ENCODE results near the gene SDC3. TPM values are rescaled to one million over a fixed set of nuclear protein-coding genes. Genes with fewer than 3 reads are reported as not detected.

The SDC3 gene
- total and polyA plus RNA-seq, 10 of the 15 experiments (the other 5 are each of a cell fraction or from before 2014, with no cell fraction given), result under 0.01 to 0.46 (median 0.07) TPM; not detected in 2

DNA sequence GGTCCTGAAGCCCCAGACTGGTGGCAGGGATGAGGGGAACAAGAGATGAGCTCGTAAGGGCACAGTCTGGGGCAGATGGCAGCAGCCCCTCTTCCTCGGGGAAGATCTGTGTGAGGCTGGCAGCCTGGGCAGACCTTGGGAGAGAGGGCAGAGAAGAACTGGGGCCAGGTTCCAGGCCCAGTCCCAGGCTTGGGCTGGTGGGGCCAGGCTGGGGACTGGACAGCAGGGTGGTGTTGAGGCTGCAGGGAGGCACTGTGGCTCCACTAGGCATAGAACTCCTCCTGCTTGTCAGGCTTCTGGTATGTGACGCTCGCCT, 35.7 kb downstream of the SDC3 start:
- Histone ChIP-seq H3K79me2 (ENCODE audit: control insufficient read depth, insufficient read depth, low read length) (no peaks in the 10 kb centered on the region), H3K27ac (ENCODE audit: control insufficient read depth, insufficient read depth) (no peak overlapping the region), H3K4me3 (no peak overlapping the region), H4K20me1 (ENCODE audit: control insufficient read depth, insufficient read depth) (no peaks in the 10 kb centered on the region), H3K4me2 (ENCODE audit: control insufficient read depth, insufficient read depth) (no peak overlapping the region), H3K9me3 (replicated peaks; ENCODE audit: control insufficient read depth, insufficient read depth, low read length) (no peaks in the 10 kb centered on the region), H2AFZ (ENCODE audit: control insufficient read depth, low read depth, low read length) (no peak overlapping the region), H3K36me3 (ENCODE audit: control insufficient read depth in 2 of 2, insufficient read depth in 2 of 2, low read length in 1 of 2) (no peaks in the 10 kb centered on the region), H3K4me1 (ENCODE audit: control insufficient read depth, insufficient read depth, low read length) (peaks cover 9% of the 10 kb centered on the region), H3K27me3 (replicated peaks in 1 of 2; ENCODE audit: control insufficient read depth in 2 of 2, insufficient read depth in 2 of 2, low read length in 1 of 2) (peaks cover 0 to 1% of the 10 kb centered on the region in 2 experiments; a peak in 2 of 4 replicates), H3K9ac (ENCODE audit: control insufficient read depth, insufficient read depth, low read length) (no peak overlapping the region)
- ChIA-PET CTCF (interaction anchor here (1.2 kb wide), 2 partner anchors 39 to 72 kb away, joined by 3 to 5 read pairs; no protein-coding TSS in a partner anchor), RAD21 (ENCODE audit: unreplicated experiment) (no interaction called here), POLR2A (no interaction called here), SMC1A (ENCODE audit: uncharacterized antibody, unreplicated experiment) (no interaction called here)
- ATAC-seq (no peak), DNase-seq (ENCODE audit: low read depth, low spot score) (no peak), FAIRE-seq (no peak)
- TF ChIP-seq ZNF217 (IDR thresholded peaks at IDR 0.05) (no peak), POLR2AphosphoS2 (IDR thresholded peaks at IDR 0.05; ENCODE audit: low read depth, low read length) (no peak), PML (IDR thresholded peaks at IDR 0.05; ENCODE audit: low read length) (no peak), SMARCA5 (IDR thresholded peaks at IDR 0.05) (no peak), RCOR1 (conservative IDR thresholded peaks at IDR 0.05; ENCODE audit: low read depth, low read length) (no peak), DPF2 (IDR thresholded peaks at IDR 0.05) (no peak), IKZF2 (IDR thresholded peaks at IDR 0.05) (no peak), TCF12 (IDR thresholded peaks at IDR 0.05; ENCODE audit: low read depth, low read length) (no peak), SREBF1 (IDR thresholded peaks at IDR 0.05; ENCODE audit: low read length) (no peak), MXI1 (IDR thresholded peaks at IDR 0.05; ENCODE audit: low read depth, low read length) (no peak)
- TF ChIP-seq, protein P1, sequence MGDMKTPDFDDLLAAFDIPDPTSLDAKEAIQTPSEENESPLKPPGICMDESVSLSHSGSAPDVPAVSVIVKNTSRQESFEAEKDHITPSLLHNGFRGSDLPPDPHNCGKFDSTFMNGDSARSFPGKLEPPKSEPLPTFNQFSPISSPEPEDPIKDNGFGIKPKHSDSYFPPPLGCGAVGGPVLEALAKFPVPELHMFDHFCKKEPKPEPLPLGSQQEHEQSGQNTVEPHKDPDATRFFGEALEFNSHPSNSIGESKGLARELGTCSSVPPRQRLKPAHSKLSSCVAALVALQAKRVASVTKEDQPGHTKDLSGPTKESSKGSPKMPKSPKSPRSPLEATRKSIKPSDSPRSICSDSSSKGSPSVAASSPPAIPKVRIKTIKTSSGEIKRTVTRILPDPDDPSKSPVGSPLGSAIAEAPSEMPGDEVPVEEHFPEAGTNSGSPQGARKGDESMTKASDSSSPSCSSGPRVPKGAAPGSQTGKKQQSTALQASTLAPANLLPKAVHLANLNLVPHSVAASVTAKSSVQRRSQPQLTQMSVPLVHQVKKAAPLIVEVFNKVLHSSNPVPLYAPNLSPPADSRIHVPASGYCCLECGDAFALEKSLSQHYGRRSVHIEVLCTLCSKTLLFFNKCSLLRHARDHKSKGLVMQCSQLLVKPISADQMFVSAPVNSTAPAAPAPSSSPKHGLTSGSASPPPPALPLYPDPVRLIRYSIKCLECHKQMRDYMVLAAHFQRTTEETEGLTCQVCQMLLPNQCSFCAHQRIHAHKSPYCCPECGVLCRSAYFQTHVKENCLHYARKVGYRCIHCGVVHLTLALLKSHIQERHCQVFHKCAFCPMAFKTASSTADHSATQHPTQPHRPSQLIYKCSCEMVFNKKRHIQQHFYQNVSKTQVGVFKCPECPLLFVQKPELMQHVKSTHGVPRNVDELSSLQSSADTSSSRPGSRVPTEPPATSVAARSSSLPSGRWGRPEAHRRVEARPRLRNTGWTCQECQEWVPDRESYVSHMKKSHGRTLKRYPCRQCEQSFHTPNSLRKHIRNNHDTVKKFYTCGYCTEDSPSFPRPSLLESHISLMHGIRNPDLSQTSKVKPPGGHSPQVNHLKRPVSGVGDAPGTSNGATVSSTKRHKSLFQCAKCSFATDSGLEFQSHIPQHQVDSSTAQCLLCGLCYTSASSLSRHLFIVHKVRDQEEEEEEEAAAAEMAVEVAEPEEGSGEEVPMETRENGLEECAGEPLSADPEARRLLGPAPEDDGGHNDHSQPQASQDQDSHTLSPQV (IDR thresholded peaks at IDR 0.05), result no peak
- TF ChIP-seq, protein P2, sequence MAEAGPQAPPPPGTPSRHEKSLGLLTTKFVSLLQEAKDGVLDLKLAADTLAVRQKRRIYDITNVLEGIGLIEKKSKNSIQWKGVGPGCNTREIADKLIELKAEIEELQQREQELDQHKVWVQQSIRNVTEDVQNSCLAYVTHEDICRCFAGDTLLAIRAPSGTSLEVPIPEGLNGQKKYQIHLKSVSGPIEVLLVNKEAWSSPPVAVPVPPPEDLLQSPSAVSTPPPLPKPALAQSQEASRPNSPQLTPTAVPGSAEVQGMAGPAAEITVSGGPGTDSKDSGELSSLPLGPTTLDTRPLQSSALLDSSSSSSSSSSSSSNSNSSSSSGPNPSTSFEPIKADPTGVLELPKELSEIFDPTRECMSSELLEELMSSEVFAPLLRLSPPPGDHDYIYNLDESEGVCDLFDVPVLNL (IDR thresholded peaks at IDR 0.05; ENCODE audit: low read depth, low read length), result no peak
- no TSS peak for BruUV-seq (replicated peaks)
- in situ Hi-C loops (cut with MboI) (no loop called here), intact Hi-C loops (cut with micrococcal nuclease; ENCODE audit: unreplicated experiment) (no loop called here)
- WGBS (ENCODE audit: insufficient coverage, insufficient replicate concordance, low lambda C conversion rate, missing lambda C conversion rate), result 26% methylated on average over 4 of the region's 4 CpGs
